Left lung (tissue), 10 donors: Measurements from ENCODE around the gene HADHA. TPM values are rescaled to one million over a fixed set of nuclear protein-coding genes. Genes with fewer than 3 reads are reported as not detected.

Experiments
- ATAC-seq: fragments of 200-7000 bp; cut with Tn5 transposase; one replicate; pipeline ENCODE4 v1.9.1; 2020; ENCODE audit warnings: moderate library complexity
- DNase-seq, 4 donors: peaks; one replicate each; pipeline ENCODE4 v3.0.0-alpha.2; 2013 to 2020
- H3K27ac ChIP-seq, 2 donors: fragments of 200-600 bp; sonication (generic) in 1 of 2; one replicate each; pipeline versions ENCODE4 v1.5.0 to v1.8.0; 2020 to 2021
- H3K27me3 ChIP-seq, 2 donors: fragments of 200-600 bp; sonication (generic) in 1 of 2; one replicate each; pipeline versions ENCODE4 v1.5.0 to v1.8.0; 2020 to 2021
- H3K36me3 ChIP-seq, 2 donors: fragments of 200-600 bp; sonication (generic) in 1 of 2; one replicate each; pipeline versions ENCODE4 v1.5.0 to v1.8.0; 2020 to 2021
- H3K4me1 ChIP-seq, 2 donors: fragments of 200-600 bp; one replicate each; pipeline ENCODE4 v1.8.0; 2021
- H3K4me3 ChIP-seq, 2 donors: fragments of 200-600 bp; sonication (generic) in 1 of 2; one replicate each; pipeline versions ENCODE4 v1.5.0 to v1.8.0; 2020 to 2021; ENCODE audit warnings: mild to moderate bottlenecking in 1 of 2
- H3K9me3 ChIP-seq, 2 donors: fragments of 200-600 bp; sonication (generic) in 1 of 2; one replicate each; pipeline versions ENCODE4 v1.5.0 to v1.8.0; 2020 to 2021
- intact Hi-C, 2 donors: fragments of 100-400 bp; cut with DNase I; formaldehyde crosslinking; loops; one replicate each; pipeline versions ENCODE4 v1.11.2 to v1.14.2; 2022
- polyA plus RNA-seq, 6 donors: library from polyadenylated mRNA; unstranded; fragments of 120-200 nt; gene quantifications; one replicate each; pipeline ENCODE4 v1.2.1, GENCODE V29; 2013; ENCODE audit not compliant: insufficient read length in 6 of 6
- total RNA-seq, 2 donors: library from RNA; stranded (reverse); fragmentation: NEBNext Ultra II Directional; extraction: Animal tissue kit (Norgen Biotek cat#: 25700); gene quantifications; one replicate each; pipeline ENCODE4 v1.2.1, GENCODE V29; 2021
- TF ChIP-seq, protein P1 (sequence below), 2 donors: fragments of 200-600 bp; sonication (generic) in 1 of 2; IDR thresholded peaks; one replicate each; pipeline versions ENCODE4 v1.5.0 to v1.8.0; 2021; ENCODE audit warnings: antibody characterized with exemption in 2 of 2
- donor health status: DM: no; HTN: yes; CAD: no.
- donor health status: DM: no; HTN: no; CAD: no.

The HADHA gene
- total and polyA plus RNA-seq, 8 donors: 126 to 241 (median 198) TPM

DNA sequence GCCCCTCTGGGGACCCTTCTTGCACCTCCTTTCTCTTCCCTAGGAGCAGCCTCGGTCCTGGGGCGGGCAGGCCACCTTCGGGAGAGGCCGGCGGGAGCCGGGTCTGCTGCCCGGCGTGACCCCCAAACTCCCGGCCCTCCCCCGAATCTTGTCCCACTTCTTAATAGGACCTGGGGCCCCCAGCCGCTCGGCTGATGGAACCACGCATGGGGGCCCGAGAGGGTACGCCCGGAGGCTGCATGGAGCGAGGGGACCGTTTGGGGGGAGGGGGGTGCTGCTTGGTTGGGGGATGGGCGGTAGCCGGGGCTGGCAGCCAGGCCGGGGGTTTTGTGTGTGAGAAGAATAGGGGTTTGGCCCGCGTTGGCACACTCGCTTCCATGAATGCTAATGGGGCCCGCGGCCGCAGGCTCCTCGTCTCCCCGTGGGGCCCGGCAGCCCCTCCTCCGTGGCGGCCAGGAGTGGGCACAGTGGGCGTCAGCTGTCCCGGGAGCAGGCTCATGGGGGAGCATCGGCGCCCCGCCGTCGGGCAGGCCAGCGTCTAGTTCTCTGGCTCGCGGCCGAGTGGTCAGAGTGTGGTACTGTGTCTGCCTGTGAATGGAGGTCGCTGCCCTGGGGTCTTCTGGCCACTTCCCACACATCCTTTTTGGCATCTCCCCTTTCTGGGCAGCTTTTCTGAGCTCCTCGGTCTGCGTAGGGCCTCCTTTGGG is 70.5 kb downstream of the HADHA start:
- ATAC-seq (no peak), DNase-seq (no peak)
- TF ChIP-seq, protein P1, sequence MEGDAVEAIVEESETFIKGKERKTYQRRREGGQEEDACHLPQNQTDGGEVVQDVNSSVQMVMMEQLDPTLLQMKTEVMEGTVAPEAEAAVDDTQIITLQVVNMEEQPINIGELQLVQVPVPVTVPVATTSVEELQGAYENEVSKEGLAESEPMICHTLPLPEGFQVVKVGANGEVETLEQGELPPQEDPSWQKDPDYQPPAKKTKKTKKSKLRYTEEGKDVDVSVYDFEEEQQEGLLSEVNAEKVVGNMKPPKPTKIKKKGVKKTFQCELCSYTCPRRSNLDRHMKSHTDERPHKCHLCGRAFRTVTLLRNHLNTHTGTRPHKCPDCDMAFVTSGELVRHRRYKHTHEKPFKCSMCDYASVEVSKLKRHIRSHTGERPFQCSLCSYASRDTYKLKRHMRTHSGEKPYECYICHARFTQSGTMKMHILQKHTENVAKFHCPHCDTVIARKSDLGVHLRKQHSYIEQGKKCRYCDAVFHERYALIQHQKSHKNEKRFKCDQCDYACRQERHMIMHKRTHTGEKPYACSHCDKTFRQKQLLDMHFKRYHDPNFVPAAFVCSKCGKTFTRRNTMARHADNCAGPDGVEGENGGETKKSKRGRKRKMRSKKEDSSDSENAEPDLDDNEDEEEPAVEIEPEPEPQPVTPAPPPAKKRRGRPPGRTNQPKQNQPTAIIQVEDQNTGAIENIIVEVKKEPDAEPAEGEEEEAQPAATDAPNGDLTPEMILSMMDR (IDR thresholded peaks at IDR 0.05): no peak
- intact Hi-C loops: no loop called here
- Histone ChIP-seq H3K36me3 (no peaks in the 10 kb centered on the region), H3K4me3 (peak overlapping the region in 1 of 2 donors; percentile 30), H3K9me3 (no peaks in the 10 kb centered on the region), H3K27me3 (peaks cover 24 to 66% of the 10 kb centered on the region in 2 donors), H3K27ac (no peak overlapping the region), H3K4me1 (peaks cover 7 to 23% of the 10 kb centered on the region in 2 donors)

DNA sequence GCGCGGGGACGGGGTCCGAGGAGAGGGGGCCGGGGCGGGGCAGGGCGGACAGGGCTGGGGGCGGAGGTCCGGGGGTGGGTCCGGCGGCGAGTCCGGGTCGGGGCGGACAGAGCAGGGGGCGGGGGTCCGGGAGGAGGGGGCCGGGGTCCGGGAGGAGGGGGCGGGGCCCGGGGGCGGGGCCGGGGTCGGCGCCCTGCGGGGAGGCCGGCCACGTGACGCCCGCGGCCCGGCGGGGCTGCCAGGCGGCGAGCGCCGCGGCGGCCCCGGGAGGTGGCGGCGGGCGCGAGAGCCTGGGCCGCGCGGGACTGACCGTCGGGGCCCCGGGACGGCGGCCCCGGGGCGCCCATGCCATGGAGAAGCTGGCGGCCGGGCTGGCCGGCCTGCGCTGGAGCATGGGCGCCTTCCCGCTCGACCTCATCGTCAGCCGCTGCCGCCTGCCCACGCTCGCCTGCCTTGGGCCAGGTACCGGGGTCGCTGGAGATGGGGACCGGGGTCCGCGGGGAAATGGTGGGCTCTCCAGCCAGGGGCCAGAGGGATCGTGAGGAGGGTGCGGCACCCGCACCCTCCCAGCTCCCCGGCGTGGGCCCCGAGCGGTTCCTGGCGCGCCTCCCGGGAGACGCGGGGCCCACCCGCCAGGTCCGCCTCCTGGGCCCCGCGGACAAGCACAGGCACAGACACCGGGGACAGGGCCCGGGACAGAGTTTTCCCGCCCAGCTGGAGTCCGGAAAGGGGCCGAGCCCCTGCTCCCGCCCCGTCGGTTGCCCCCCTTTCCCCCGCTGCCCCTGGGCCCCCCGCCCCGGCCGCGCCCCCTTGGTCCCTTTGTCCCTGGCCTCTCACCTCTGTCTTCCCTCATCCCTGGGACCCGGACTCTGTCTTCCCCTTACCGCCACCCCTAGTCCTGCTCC is 71.3 kb downstream of the HADHA start, which contains the start of gene GAREM2:
GAREM2 (plus strand) TSS at position 218 of the 905 bp plus-strand sequence; CDS start at position 351, 133 bp downstream.
- TF ChIP-seq, protein P1 (IDR thresholded peaks at IDR 0.05): no peak
- peaks cover 24 to 59% of the 10 kb centered on the region in 2 donors for H3K27me3 ChIP-seq
- intact Hi-C loops: no loop called here

DNA sequence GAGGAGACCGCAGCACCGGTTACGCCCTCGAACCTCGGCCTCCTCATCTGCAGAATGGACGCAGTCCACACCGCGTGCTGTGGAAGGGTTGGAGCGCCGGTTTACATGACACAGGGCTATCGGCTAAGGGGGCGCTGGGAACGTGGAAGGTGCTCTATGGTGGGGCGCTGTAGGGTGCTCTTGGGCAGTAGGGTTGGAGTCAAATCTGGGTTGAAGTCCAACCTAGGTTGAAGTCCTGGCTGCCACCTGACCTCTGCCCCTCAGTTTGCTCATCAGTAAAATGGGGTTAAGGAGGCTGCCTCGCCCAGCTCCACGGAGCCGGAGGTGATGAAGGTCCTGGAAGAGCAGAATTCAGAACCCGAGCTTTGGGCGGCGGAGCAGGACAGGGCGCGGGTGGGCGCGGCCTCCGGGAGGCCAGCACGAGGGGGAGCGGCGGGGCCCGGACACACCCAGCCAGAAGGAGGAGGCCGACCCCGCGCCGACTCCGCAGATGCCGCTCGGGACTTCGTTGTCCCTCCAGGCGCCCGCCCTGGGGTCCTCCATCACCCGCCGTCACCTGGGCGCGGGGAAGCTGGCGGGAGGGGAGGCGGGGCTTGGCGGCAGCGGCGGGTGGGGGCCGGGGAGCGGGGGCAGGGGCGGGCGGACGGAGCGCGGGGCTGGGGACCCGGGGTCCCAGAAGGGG is 72.1 kb downstream of the HADHA start:
- intact Hi-C loops: no loop called here
- H3K4me1 ChIP-seq: peaks cover 7 to 19% of the 10 kb centered on the region in 2 donors
- H3K4me3 ChIP-seq: peak overlapping the region in 1 of 2 donors; percentile 25
- ATAC-seq (no peak), DNase-seq (no peak)
- no peaks in the 10 kb centered on the region for H3K9me3 ChIP-seq
- no peak overlapping the region for H3K27ac ChIP-seq
- peaks cover 24 to 56% of the 10 kb centered on the region in 2 donors for H3K27me3 ChIP-seq
- TF ChIP-seq, protein P1 (IDR thresholded peaks at IDR 0.05): no peak
- H3K36me3 ChIP-seq: no peaks in the 10 kb centered on the region

More for the DNA sequence above, 71.3 kb downstream of the HADHA start, which contains the start of gene GAREM2:
- ATAC-seq (peak; percentile 9), DNase-seq (no peak)
- no peaks in the 10 kb centered on the region for H3K36me3 ChIP-seq
- peak within 1 kb of the TSS; percentile 5 to 30 for H3K4me3 ChIP-seq
- no peaks in the 10 kb centered on the region for H3K9me3 ChIP-seq
- H3K4me1 ChIP-seq: peaks cover 7 to 19% of the 10 kb centered on the region in 2 donors
- H3K27ac ChIP-seq: no peak within 1 kb of the TSS

DNA sequence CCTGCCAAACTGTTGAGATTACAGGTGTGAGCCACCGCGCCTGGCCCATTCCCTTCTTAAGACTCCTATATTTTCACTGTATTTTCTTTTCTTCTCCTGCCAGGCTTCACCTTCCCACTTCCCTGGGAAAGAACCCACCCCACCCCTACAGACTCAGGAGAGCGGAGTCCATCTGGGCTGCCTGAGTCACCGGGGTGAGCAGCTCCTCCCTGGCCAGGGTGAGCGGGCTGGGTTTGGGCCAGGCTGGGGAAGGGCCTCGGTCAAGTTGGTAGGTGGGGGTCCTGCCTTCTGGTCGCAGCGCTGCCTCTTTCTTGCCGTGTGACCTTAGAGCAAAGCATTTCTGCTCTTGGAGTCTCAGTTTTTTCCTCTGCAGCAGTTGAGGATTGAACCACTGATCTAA is 73.6 kb downstream of the HADHA start:
- intact Hi-C loops: no loop called here
- TF ChIP-seq, protein P1 (IDR thresholded peaks at IDR 0.05): no peak
- ATAC-seq: no peak
- DNase-seq: no peak
- Histone ChIP-seq H3K27ac (no peak overlapping the region), H3K4me1 (peaks cover 7 to 19% of the 10 kb centered on the region in 2 donors), H3K27me3 (peaks cover 24 to 48% of the 10 kb centered on the region in 2 donors), H3K4me3 (no peak overlapping the region), H3K9me3 (no peaks in the 10 kb centered on the region), H3K36me3 (no peaks in the 10 kb centered on the region)
